DND-41 (cell line): ENCODE data around the gene CYP39A1.

Source experiments
- CTCF ChIP-seq: IDR thresholded peaks from 2 replicates; pipeline ENCODE4 v1.5.1; 2012; ENCODE audit warnings: borderline replicate concordance, low read length, moderate library complexity, mild to moderate bottlenecking; ENCODE audit not compliant: poor library complexity, severe bottlenecking; ENCODE audit errors: extremely low read depth
- EZH2 ChIP-seq: IDR thresholded peaks from 3 replicates; pipeline ENCODE4 v1.6.1; 2012; ENCODE audit warnings: borderline replicate concordance, low read depth, mild to moderate bottlenecking, moderate library complexity, low read length, inconsistent platforms; ENCODE audit not compliant: severe bottlenecking

- no peak for TF ChIP-seq CTCF
- no peak for TF ChIP-seq EZH2
Measured at GRCh38 chr6:46565531-46565930, 87.1 kb downstream of the CYP39A1 start.
